ENCODE measurements around the gene TMEFF2. TPM values are rescaled to one million over a fixed set of nuclear protein-coding genes. Genes with fewer than 3 reads are reported as not detected.

Gene TMEFF2
- total RNA-seq, 2 donors from 2014 or later, result 3.2 to 55.8 TPM

DNA sequence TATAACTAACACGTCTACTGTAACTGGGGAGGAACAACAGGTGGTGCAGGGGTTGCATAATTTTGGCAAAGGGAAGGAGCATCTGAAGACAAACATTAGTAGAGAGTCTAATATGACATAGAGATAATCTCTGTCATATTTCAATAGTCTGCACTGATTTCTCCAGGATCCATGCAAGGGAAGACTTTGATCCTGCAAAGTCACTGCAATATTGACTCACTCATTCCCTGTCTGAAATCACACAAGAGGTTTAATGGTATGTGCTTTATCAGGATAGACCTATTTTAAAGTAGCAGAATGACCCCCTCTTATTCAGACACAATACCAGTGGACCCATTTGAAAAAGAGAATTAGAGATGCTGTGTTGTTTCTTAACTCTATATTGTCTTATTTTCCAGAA, 249.1 kb downstream of the TMEFF2 start:
- no peaks in the 10 kb centered on the region for H3K36me3 ChIP-seq
- H3K9me3 ChIP-seq, result no peaks in the 10 kb centered on the region
- no peak overlapping the region for H3K27ac ChIP-seq
- 89% methylated on average over 1 of the region's 1 CpG for WGBS
- TF ChIP-seq POLR2AphosphoS5 (IDR thresholded peaks at IDR 0.05) (no peak), POLR2A (IDR thresholded peaks at IDR 0.05) (no peak)
- TF ChIP-seq, protein P1, sequence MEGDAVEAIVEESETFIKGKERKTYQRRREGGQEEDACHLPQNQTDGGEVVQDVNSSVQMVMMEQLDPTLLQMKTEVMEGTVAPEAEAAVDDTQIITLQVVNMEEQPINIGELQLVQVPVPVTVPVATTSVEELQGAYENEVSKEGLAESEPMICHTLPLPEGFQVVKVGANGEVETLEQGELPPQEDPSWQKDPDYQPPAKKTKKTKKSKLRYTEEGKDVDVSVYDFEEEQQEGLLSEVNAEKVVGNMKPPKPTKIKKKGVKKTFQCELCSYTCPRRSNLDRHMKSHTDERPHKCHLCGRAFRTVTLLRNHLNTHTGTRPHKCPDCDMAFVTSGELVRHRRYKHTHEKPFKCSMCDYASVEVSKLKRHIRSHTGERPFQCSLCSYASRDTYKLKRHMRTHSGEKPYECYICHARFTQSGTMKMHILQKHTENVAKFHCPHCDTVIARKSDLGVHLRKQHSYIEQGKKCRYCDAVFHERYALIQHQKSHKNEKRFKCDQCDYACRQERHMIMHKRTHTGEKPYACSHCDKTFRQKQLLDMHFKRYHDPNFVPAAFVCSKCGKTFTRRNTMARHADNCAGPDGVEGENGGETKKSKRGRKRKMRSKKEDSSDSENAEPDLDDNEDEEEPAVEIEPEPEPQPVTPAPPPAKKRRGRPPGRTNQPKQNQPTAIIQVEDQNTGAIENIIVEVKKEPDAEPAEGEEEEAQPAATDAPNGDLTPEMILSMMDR (IDR thresholded peaks at IDR 0.05), result no peak
- no peaks in the 10 kb centered on the region for H3K27me3 ChIP-seq (replicated peaks; ENCODE audit: insufficient read depth)
- no peak for DNase-seq (ENCODE audit: low spot score)
- intact Hi-C loops (cut with DNase I), result no loop called here
- H3K4me3 ChIP-seq, result no peak overlapping the region
- H3K4me1 ChIP-seq (replicated peaks), result no peaks in the 10 kb centered on the region

DNA sequence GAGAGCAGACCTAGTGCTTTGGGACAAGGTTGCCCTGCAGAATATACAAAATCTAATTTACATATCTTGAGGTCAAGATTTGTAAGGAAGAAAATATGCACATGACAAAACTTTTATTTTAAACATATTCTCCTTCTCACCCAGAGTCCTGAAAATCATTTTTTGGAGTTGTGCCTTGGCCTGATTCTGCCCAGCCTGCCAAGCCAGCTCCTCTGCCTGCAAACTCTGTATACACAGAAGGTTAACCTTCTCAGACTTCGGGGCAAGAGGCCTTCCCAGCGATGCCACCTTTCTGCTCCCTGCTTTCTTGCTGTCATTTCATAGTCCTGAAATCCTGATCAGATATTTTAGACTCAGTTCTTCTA, 252.0 kb downstream of the TMEFF2 start:
- Histone ChIP-seq H3K27ac (no peak overlapping the region), H3K36me3 (no peaks in the 10 kb centered on the region), H3K4me3 (no peak overlapping the region), H3K4me1 (replicated peaks) (no peaks in the 10 kb centered on the region), H3K9me3 (no peaks in the 10 kb centered on the region), H3K27me3 (replicated peaks; ENCODE audit: insufficient read depth) (no peaks in the 10 kb centered on the region)
- TF ChIP-seq POLR2AphosphoS5 (IDR thresholded peaks at IDR 0.05), result no peak
- TF ChIP-seq POLR2A (IDR thresholded peaks at IDR 0.05), result no peak
- TF ChIP-seq, protein P1 (IDR thresholded peaks at IDR 0.05), result no peak
- 15% methylated on average over 2 of the region's 2 CpGs for WGBS
- intact Hi-C loops (cut with DNase I), result no loop called here
- DNase-seq (ENCODE audit: low spot score), result no peak

DNA sequence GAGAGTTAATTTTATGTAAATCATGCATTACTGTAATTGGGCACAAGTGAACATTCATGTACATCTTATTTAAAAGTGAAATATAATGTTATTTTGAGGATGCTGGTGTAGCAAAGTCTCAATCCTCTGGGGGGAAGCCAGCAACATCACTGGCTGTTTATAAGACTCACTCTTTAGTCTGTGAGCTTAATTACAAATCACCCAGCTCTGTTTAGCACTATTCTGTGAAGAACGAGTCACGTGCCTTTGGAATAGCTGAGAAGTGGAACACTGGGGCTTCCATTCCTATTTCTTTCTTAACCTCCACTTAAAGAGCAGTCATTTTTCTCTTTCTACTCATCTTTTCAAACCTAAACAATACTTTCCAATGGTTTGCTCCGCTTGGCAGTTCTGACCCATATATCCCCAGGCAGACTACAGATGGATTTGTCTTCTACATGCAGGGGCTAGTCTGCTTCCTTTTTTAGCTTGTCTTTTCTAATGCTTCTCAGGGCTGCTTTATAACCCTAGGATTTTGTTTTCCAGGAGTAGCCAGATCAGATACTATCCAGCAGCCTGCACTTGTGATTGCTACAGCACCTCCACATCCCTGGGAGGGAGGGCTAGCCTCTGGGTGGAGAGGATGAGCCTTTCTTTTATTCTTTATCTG, 252.5 kb downstream of the TMEFF2 start:
- Histone ChIP-seq H3K4me3 (no peak overlapping the region), H3K4me1 (replicated peaks) (no peaks in the 10 kb centered on the region), H3K27ac (no peak overlapping the region), H3K9me3 (no peaks in the 10 kb centered on the region), H3K27me3 (replicated peaks; ENCODE audit: insufficient read depth) (no peaks in the 10 kb centered on the region), H3K36me3 (no peaks in the 10 kb centered on the region)
- intact Hi-C loops (cut with DNase I), result no loop called here
- WGBS, result 29% methylated on average over 3 of the region's 3 CpGs
- DNase-seq (ENCODE audit: low spot score), result peak; percentile 44
- TF ChIP-seq, protein P1 (IDR thresholded peaks at IDR 0.05), result no peak
- no peak for TF ChIP-seq POLR2A (IDR thresholded peaks at IDR 0.05)
- TF ChIP-seq POLR2AphosphoS5 (IDR thresholded peaks at IDR 0.05), result peak; percentile 38

DNA sequence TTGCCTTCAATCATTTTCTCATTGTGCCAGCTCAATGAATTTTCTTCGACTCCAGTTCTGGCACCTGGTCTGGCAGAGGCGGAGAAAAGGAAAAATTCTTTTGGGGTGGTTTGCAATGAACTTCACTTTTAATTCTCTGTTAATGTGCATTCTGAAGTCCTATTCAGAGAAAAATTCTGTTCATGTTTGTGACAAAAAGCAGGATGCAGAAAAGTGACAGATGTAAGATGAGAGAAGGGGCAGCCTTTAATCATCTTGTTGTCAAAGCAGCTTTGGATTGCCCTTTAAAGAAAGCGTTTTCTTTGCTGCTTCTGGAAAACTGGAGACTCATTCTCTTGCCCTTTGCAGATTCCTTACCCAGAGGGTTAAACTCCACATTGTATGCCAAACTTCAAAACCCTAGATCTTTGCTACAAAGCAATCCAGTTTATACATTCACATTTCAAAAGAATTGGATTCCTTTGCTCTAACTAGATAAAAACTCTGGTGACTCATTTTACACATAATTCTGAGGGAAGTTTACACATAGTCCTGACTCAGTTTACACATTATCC, 253.3 kb downstream of the TMEFF2 start:
- no peaks in the 10 kb centered on the region for H3K36me3 ChIP-seq
- H3K9me3 ChIP-seq, result no peaks in the 10 kb centered on the region
- intact Hi-C loops (cut with DNase I), result no loop called here
- H3K4me3 ChIP-seq, result no peak overlapping the region
- no peak for TF ChIP-seq POLR2AphosphoS5 (IDR thresholded peaks at IDR 0.05)
- TF ChIP-seq, protein P1 (IDR thresholded peaks at IDR 0.05), result no peak
- TF ChIP-seq POLR2A (IDR thresholded peaks at IDR 0.05), result no peak
- H3K27me3 ChIP-seq (replicated peaks; ENCODE audit: insufficient read depth), result no peaks in the 10 kb centered on the region
- no peak overlapping the region for H3K27ac ChIP-seq
- WGBS, result 45% methylated on average over 3 of the region's 3 CpGs
- DNase-seq (ENCODE audit: low spot score), result no peak
- H3K4me1 ChIP-seq (replicated peaks), result no peaks in the 10 kb centered on the region

DNA sequence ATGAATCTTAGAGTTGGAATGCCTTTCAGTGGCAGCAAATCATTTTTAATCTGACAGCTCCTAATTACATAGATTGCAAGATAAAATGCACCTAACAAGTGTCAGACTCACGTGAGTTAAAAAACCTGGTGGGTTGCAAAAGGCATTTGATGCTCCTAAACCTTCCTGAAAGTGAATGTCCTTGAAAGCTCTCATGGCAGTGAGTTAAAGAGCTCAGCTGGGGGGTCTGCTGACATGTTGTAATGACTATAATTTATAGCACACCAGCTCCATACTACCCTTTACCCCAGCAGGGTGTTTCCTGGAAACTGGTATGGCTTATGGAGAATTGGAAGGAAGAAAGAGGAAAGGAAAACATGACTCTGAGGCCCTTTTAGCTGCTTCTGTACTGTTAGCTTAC, 256.0 kb downstream of the TMEFF2 start:
- DNase-seq (ENCODE audit: low spot score), result no peak
- no peaks in the 10 kb centered on the region for H3K9me3 ChIP-seq
- intact Hi-C loops (cut with DNase I), result no loop called here
- H3K27me3 ChIP-seq (replicated peaks; ENCODE audit: insufficient read depth), result no peaks in the 10 kb centered on the region
- H3K36me3 ChIP-seq, result no peaks in the 10 kb centered on the region
- no peak overlapping the region for H3K27ac ChIP-seq
- H3K4me3 ChIP-seq, result no peak overlapping the region
- H3K4me1 ChIP-seq (replicated peaks), result no peaks in the 10 kb centered on the region
- 84% methylated on average over 1 of the region's 1 CpG for WGBS
- TF ChIP-seq POLR2AphosphoS5 (IDR thresholded peaks at IDR 0.05) (no peak), POLR2A (IDR thresholded peaks at IDR 0.05) (no peak)
- TF ChIP-seq, protein P1 (IDR thresholded peaks at IDR 0.05), result no peak

All from prostate gland (tissue), 2 donors.